A549 treated with RU486 at 1 μM for 4 hours (cell line): ENCODE results near the gene FGF13. TPM values are rescaled to one million over a fixed set of nuclear protein-coding genes. Genes with fewer than 3 reads are reported as not detected.

Source experiments
- total RNA-seq: library from RNA; stranded (reverse); fragments of 200-300 nt; extraction: Qiagen RNA extraction; gene quantifications from 5 replicates; pipeline ENCODE4 v1.2.3, GENCODE V29; 2022; ENCODE audit warnings: low read depth

The FGF13 gene
- total RNA-seq = not detected in 5 replicates

DNA sequence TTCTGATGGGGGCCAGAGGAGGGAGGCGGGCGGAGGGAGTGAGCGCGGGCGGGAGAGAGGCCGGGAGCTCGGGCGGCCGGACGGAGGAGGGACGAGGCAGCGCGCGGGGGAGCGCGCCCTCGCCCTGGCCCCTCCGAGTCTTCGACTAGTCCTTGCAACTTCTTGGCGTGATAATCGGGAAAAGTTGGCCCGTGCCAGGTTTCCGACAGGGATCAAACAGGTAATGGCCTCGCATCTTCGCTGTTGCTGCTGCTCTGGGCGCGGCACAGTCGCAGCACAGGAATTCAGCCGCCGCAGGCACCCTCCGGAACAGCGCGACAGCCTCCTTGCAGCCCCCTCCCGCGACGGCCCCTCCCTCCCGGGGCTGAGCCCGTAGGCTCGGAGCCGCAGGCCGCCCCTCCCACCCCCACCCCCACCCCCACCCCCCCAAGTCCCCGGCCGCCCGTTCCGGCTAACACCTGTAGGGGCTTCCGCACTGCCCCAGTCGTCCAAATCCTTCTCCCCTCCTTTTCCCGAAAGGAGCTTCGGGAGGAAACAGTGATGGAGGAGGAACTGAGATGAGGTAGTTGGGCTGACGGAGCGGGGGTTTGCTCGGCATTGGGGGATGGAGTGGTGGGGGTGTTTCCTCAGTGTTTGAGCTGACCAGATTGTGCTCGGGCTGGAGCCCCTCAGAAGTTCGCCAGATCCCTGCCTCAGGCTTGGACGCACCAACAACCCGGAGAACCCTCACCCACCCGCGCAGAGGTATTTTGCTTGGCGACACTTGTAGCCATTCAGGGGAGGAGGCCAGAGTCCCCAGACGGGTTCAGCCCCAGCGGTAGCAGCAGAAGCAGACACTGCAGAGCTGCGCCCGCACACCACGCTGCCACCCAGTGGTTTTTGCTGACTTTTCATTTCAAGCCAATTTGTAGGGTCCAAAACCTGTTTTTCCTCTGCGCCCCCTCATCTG, at the start of gene FGF13:
Gene FGF13, minus strand, starts transcription at position 319 of the 949 bp plus-strand sequence. CDS start 714 bp downstream, outside the sequence.

